Stomach (tissue), 4 donors: ENCODE measurements around the gene SPEM3.
"Not testable (repeated sequence)": the region's sequence is repeated elsewhere in the genome, so short reads cannot be mapped to it uniquely, and the experiment has no call there.

ENCODE experiments used
- CTCF ChIP-seq, 7 experiments: fragments of 450-650 bp in 4 of 7; fragments of 200-600 bp in 3 of 7; sonication (generic) in 3 of 7; IDR thresholded peaks; one replicate each; pipeline ENCODE4 v1.5.1; 2016 to 2019; ENCODE audit warnings: antibody characterized with exemption in 7 of 7, control low read depth in 2 of 7, mild to moderate bottlenecking in 1 of 7
- POLR2A ChIP-seq, 4 donors: fragments of 450-650 bp; IDR thresholded peaks; one replicate each; pipeline ENCODE4 v1.6.1; 2016; ENCODE audit warnings: antibody characterized with exemption in 4 of 4, control low read depth in 2 of 4, mild to moderate bottlenecking in 1 of 4, moderate library complexity in 1 of 4

- TF ChIP-seq POLR2A, CTCF (IDR thresholded peaks at IDR 0.05): not testable (repeated sequence)
These were observed 53.4 kb downstream of the SPEM3 start for GRCh38 chr17:7481842-7482741.
